SK-N-SH treated with all-trans-retinoic acid at 6 μM for 48 hours (cell line): ENCODE measurements around the gene TMEM119.

Experiments
- CSDC2 ChIP-seq: fragments of 250-450 bp; sonication (Bioruptor Pico); IDR thresholded peaks from 2 replicates; pipeline ENCODE4 v1.5.0; 2020; ENCODE audit warnings: mild to moderate bottlenecking, moderate library complexity
- ISL1 ChIP-seq: fragments of 250-450 bp; sonication (Bioruptor Pico); IDR thresholded peaks from 2 replicates; pipeline ENCODE4 v2.1.2; 2022; ENCODE audit warnings: mild to moderate bottlenecking, moderate library complexity
- PATZ1 ChIP-seq: fragments of 250-450 bp; sonication (Bioruptor Pico); IDR thresholded peaks from 2 replicates; pipeline ENCODE4 v1.8.0; 2020; ENCODE audit warnings: mild to moderate bottlenecking, moderate library complexity, borderline replicate concordance
- TOX ChIP-seq: fragments of 250-450 bp; sonication (Bioruptor Pico); IDR thresholded peaks from 2 replicates; pipeline ENCODE4 v1.8.0; 2021; ENCODE audit warnings: mild to moderate bottlenecking, moderate library complexity, borderline replicate concordance
- ZFP3 ChIP-seq: fragments of 250-450 bp; sonication (Bioruptor Pico); IDR thresholded peaks from 2 replicates; pipeline ENCODE4 v1.5.0; 2020; ENCODE audit warnings: mild to moderate bottlenecking, moderate library complexity
- ZFP30 ChIP-seq: fragments of 450-650 bp; formaldehyde crosslinking; IDR thresholded peaks from 2 replicates; pipeline ENCODE4 v1.5.0; 2022; ENCODE audit warnings: mild to moderate bottlenecking, moderate library complexity
- ZNF565 ChIP-seq: fragments of 450-650 bp; formaldehyde crosslinking; conservative IDR thresholded peaks from 2 replicates; pipeline ENCODE4 v1.5.0; 2020; ENCODE audit warnings: low read depth, mild to moderate bottlenecking, moderate library complexity
- ZNF70 ChIP-seq: fragments of 450-650 bp; formaldehyde crosslinking; IDR thresholded peaks from 2 replicates; pipeline ENCODE4 v1.5.0; 2020; ENCODE audit warnings: mild to moderate bottlenecking, moderate library complexity
- TF ChIP-seq, protein P1 (sequence below): fragments of 250-450 bp; sonication (Bioruptor Pico); IDR thresholded peaks from 2 replicates; pipeline ENCODE4 v1.5.0; 2020; ENCODE audit warnings: mild to moderate bottlenecking, moderate library complexity
- TF ChIP-seq, protein P2 (sequence below): fragments of 250-450 bp; sonication (Bioruptor Pico); IDR thresholded peaks from 2 replicates; pipeline ENCODE4 v1.5.1; 2021; ENCODE audit warnings: mild to moderate bottlenecking, moderate library complexity
- TF ChIP-seq, protein P3 (sequence below): fragments of 250-450 bp; sonication (Bioruptor Pico); IDR thresholded peaks from 2 replicates; pipeline ENCODE4 v1.5.1; 2020; ENCODE audit warnings: low read depth, mild to moderate bottlenecking, moderate library complexity

DNA sequence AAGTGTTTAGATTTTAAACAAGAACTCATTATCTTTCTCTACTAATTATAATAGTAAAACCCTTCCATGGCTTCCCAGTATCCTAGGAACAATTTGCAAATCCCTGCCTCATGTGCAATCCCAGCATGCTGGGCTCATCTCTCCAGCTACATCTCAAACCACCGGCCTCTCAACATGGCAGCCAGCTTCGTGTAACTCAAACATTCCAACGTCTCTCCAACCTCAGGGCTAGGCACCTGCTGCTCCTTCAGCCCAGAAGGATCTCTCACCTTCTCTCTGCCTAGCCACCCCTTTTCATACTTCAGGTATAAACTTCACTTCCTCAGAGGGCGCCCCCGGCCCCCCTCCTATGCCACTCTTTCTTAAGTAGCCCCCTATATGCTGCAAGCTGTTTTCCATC is 44.1 kb downstream of the TMEM119 start:
- TF ChIP-seq, protein P1, sequence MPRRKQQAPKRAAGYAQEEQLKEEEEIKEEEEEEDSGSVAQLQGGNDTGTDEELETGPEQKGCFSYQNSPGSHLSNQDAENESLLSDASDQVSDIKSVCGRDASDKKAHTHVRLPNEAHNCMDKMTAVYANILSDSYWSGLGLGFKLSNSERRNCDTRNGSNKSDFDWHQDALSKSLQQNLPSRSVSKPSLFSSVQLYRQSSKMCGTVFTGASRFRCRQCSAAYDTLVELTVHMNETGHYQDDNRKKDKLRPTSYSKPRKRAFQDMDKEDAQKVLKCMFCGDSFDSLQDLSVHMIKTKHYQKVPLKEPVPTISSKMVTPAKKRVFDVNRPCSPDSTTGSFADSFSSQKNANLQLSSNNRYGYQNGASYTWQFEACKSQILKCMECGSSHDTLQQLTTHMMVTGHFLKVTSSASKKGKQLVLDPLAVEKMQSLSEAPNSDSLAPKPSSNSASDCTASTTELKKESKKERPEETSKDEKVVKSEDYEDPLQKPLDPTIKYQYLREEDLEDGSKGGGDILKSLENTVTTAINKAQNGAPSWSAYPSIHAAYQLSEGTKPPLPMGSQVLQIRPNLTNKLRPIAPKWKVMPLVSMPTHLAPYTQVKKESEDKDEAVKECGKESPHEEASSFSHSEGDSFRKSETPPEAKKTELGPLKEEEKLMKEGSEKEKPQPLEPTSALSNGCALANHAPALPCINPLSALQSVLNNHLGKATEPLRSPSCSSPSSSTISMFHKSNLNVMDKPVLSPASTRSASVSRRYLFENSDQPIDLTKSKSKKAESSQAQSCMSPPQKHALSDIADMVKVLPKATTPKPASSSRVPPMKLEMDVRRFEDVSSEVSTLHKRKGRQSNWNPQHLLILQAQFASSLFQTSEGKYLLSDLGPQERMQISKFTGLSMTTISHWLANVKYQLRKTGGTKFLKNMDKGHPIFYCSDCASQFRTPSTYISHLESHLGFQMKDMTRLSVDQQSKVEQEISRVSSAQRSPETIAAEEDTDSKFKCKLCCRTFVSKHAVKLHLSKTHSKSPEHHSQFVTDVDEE (CRISPR knock-in tag): no peak
- TF ChIP-seq ZFP3 (CRISPR knock-in tag): no peak
- no peak for TF ChIP-seq CSDC2 (CRISPR knock-in tag)
- TF ChIP-seq, protein P2, sequence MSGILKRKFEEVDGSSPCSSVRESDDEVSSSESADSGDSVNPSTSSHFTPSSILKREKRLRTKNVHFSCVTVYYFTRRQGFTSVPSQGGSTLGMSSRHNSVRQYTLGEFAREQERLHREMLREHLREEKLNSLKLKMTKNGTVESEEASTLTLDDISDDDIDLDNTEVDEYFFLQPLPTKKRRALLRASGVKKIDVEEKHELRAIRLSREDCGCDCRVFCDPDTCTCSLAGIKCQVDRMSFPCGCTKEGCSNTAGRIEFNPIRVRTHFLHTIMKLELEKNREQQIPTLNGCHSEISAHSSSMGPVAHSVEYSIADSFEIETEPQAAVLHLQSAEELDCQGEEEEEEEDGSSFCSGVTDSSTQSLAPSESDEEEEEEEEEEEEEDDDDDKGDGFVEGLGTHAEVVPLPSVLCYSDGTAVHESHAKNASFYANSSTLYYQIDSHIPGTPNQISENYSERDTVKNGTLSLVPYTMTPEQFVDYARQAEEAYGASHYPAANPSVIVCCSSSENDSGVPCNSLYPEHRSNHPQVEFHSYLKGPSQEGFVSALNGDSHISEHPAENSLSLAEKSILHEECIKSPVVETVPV (CRISPR knock-in tag): no peak
- TF ChIP-seq ZFP30 (CRISPR knock-in tag): no peak
- no peak for TF ChIP-seq ISL1 (CRISPR knock-in tag)
- no peak for TF ChIP-seq ZNF70 (CRISPR knock-in tag)
- TF ChIP-seq PATZ1: no peak
- no peak for TF ChIP-seq TOX (CRISPR knock-in tag)
- no peak for TF ChIP-seq ZNF565 (CRISPR knock-in tag)
- TF ChIP-seq, protein P3, sequence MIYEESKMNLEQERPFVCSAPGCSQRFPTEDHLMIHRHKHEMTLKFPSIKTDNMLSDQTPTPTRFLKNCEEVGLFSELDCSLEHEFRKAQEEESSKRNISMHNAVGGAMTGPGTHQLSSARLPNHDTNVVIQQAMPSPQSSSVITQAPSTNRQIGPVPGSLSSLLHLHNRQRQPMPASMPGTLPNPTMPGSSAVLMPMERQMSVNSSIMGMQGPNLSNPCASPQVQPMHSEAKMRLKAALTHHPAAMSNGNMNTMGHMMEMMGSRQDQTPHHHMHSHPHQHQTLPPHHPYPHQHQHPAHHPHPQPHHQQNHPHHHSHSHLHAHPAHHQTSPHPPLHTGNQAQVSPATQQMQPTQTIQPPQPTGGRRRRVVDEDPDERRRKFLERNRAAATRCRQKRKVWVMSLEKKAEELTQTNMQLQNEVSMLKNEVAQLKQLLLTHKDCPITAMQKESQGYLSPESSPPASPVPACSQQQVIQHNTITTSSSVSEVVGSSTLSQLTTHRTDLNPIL (CRISPR knock-in tag): no peak
